HG02885 (cell line): Measurements from ENCODE around the gene CST6.
A peak's percentile ranks its signal among the peaks of the same experiment; 100 is the strongest.
"Not testable (repeated sequence)": the region's sequence is repeated elsewhere in the genome, so short reads cannot be mapped to it uniquely, and the experiment has no call there.

Experiments
- ATAC-seq: cut with Tn5 transposase; IDR thresholded peaks from one replicate; pipeline ENCODE4 v1.9.1; 2021; ENCODE audit warnings: mild to moderate bottlenecking; ENCODE audit not compliant: unreplicated experiment, poor library complexity

Gene CST6

DNA sequence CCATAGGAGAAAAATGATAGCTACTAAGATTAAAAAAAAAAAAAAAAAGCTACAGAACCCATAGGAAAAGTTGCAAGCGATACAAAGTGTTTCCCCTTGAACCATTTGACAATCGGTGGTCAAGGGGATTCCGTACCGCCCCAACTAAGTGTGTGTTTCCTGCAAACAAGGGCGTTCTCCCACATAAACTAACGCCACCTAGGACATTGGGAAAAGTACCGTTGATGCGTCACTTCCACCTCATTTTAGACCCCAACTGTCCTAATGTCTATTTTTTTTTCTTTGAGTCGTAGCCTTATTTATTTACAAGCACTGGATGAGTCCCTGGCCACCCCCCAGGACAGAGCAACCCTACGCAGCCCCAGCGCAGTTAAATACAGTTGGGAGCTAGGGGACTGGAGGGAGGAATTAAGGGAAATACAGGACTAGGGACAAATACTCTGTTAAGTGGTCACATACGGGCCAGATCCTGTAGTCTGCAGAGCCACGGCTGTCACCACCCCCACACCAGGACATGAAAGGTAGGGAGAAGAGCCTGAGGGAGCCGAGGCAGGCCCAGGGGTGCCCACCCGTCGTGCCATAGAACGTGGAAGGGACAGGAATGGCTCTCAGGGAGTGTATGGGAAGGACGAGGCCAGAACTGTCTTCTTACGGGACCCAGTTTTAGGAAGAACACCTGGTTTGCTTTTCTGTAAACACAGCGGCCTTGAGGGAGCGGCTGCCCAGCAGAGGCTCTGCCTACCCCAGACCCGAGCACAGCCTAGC, 28.8 kb upstream of the CST6 start:
- no peak for ATAC-seq

DNA sequence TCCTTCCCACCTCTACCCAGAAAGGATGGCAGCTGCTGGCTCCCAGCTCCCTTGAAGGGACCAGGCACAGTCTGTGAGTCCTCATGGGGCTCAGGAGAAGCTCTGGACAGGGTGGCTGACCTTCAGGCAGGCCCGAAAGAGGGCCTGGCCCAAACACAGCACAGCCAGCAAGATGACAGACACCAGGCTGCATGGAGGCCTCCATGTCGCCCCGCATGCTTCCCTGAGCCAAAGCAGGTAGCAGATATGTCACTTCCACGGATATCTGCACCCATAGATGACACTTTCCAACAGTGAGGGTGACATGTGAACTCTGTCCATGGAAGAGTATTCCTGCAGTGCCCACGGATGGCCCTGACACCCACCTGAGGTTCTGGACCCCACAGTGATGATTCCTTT, 28.2 kb upstream of the CST6 start:
- no peak for ATAC-seq

DNA sequence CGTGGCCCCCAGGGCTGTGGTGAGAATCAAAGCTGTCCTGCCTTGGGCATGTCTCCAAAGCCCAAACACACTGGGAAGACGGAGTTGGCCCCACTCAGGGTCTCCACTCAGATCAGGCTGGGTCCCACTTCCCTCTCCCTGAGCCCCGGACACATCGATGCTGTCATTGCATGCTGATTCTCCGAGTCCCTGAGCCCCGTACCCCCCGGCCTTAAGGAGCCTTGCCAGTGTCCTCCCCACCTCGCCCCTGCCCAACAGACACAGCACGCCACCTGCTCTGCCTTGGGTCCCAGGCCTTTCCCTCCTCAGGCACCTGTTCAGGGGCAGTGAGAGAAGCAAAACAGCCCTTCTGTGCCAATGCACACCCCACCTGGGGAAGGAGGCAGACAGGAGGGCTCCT, 24.5 kb upstream of the CST6 start:
- no peak for ATAC-seq

- ATAC-seq, result peak; percentile 88
Measured at GRCh38 chr11:65988791-65989592, 22.8 kb upstream of the CST6 start.

DNA sequence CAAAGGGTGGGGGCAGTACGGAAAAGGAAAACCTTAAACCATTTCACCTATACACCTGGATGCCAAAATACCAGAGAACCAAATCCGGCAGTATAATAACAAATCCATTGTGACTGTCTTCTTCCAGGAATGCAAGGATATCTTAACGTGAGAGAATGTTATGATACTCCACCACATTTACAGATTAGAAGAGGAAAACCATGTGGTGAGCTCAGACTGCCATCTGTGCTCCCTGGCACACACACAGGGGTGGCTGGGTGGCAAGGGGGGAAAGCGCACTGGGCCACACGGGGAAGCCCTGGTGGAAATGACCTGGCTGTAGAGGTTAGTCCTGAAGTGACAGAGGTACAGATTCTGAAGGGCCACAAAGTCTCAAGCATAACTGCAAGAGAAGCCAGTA, 19.8 kb upstream of the CST6 start:
- no peak for ATAC-seq

- no peak for ATAC-seq
Measured at GRCh38 chr11:65997286-65997685, 14.5 kb upstream of the CST6 start.

DNA sequence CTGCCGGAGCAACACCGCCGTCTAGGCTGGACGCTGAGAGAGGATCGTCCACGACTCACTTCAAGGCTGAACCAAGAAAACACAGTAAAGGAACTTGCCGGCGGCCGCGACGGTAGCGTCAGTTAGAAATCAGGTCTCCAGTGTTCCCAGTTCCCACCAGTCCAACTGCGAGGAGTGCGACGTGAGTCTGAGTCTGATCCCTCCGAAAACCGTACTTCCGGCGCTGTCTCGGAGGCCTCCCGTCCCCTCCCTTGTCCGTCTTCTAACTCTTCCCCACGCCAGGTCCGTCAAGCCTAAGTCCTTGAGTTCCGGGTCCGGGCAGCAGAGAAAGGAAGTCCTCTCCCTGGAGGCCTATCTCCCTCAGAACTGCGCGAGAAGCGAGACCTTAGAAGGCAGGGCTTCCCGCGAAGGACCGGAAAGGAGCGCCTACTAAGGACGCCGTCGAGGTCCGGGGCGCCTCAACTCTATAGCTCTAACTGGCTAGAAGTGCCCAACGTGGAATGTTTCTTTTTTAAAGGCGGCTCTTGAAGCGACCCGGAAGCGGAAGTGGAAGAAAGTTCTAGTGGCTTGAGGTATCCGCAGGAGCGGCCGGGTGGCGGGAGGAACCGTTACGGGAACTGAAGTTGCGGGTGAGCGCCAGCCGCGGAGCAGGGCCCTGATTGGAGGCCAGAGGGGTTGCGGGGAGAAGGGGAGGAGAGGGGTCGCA, 9.7 kb upstream of the CST6 start, which contains the start of the genes BANF1 and EIF1AD:
TSS of gene BANF1 (plus strand) at position 562 of the 706 bp plus-strand sequence. CDS start 748 bp downstream, outside the sequence.
TSS of gene EIF1AD (minus strand) at position 216 of the 706 bp plus-strand sequence. CDS start 1,768 bp downstream, outside the sequence.
- ATAC-seq, result peak; percentile 78

GRCh38 chr11:66002648-66003225, 9.1 kb upstream of the CST6 start:
- ATAC-seq, result peak; percentile 68

- no peak for ATAC-seq
Measured at GRCh38 chr11:66003291-66003690, 8.5 kb upstream of the CST6 start.

GRCh38 chr11:66004186-66004585, 7.6 kb upstream of the CST6 start:
- ATAC-seq, result no peak

DNA sequence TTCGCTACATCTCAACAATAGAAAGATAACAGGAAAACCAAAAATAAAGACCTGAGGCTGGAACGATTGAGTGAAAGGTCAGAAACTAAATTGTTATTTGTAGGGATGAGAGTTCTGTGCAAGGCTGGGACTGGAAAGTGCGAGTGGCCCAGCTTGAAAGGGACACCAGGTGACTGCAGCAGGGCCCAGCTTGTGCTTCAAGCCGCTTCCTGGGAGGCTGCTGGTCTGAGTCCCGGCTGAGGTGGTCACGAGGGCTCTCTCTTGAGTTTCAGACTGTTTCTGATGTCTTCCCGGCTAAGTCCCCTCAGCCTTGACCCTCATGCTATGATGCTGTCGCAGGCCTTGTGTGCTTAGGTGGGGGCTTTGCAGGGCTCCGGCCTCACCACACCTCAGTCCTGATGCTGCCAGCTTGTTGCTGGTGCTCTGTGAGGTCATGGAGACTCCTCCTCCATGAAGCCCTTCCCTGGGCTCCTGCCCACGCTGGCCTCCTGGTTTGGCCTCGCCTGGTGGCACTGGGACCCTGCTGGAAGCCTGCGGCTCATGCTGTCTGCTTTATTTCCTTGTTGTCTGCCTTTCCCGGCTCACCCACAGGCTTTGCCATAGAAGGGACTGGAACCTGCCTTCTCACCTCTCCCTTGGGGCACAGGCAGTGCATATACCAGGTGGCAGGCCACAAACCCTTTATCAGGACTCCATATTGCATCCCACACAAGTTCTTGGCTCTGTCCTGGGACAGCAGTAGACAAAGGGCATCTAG, 5.5 kb upstream of the CST6 start:
- ATAC-seq, result no peak

- no peak for ATAC-seq
Measured at GRCh38 chr11:66006891-66007176, 5.0 kb upstream of the CST6 start.

GRCh38 chr11:66007201-66007634, 4.6 kb upstream of the CST6 start:
- ATAC-seq, result no peak

DNA sequence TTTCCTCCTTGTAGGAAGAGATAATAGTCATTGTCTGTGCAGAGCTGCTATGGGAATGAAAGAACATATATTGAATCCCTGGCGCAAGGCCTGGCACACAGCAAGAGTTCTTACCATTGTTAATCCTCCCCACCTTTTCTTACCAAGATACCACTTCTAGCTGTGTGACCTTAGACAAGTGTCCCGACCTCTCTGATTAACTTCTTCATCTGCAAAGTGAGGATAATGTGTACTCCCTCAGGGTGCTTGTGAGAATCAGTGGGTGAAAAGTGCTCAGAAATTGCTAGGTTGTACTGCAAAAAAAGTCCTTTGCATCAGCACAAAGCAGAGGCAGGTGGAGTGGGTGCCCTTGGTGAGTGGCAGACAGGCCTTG, 3.7 kb upstream of the CST6 start:
- ATAC-seq, result no peak

DNA sequence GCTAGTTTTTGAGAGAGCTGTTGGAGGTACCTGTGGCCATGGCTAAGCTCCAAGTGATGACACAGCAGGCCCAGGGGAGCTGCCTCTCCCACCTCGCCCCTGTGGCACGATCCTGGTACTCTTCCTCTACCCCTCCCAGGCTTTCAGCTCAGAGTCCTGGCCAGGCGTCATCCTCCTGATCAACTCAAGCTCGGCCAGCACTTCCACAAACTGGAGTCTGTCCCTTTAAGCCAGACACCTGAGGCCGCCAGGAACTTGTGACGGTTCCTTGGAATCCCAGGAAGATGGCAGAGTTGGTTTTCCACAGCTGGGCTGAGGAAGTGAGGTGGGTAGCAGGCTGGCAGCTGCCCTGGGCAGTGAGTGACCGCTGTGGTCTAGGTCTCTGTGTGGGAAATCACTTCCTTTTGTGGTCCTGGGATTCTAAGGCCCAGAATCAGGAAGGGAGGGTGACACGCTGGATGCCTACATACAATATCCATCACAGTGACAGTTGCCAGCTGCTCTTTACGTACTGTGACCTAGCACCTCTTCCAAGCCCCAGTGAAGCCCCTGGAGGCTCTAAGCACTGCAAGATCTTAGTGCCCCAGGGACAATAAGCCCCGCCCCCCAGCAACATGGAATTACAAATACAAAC, 3.2 kb upstream of the CST6 start:
- ATAC-seq, result no peak

GRCh38 chr11:66010036-66010435, 1.8 kb upstream of the CST6 start:
- ATAC-seq, result not testable (repeated sequence)

GRCh38 chr11:66011239-66011784, 496 bp upstream of the CST6 start:
- ATAC-seq, result no peak

DNA sequence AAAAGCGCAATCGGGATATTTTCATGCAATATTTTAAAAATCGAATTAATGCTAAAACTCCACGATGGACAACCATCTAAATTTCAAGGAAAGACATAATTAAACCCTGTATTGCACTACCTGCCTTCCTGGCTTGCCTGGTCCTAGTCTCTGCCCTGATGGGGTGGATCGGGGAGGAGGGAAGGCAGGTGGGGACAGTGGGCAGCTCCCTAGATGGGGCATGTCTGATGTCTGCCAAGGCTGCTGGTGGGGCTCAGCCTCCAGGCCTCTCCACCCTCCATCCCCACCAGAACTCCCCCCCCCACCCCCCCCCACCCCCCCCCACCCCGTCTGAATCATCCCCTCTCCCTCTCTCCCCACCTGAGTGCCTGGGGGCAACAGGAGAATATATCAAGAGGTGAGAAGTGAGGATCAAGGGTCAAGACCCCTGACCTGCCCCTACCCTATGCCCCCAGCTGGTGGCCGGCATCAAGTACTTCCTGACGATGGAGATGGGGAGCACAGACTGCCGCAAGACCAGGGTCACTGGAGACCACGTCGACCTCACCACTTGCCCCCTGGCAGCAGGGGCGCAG, 650 bp downstream of the CST6 start:
- no peak for ATAC-seq
